Suprapubic skin (tissue), 4 donors: ENCODE results near the gene TRIM54. TPM values are rescaled to one million over a fixed set of nuclear protein-coding genes. Genes with fewer than 3 reads are reported as not detected.
"Not testable (repeated sequence)": the region's sequence is repeated elsewhere in the genome, so short reads cannot be mapped to it uniquely, and the experiment has no call there.

Source experiments
- DNase-seq, 2 donors: peaks; one replicate each; pipeline ENCODE4 v3.0.0-alpha.2; 2019; ENCODE audit warnings: low spot score in 2 of 2
- H3K27ac ChIP-seq: fragments of 200-600 bp; sonication (generic); one replicate; pipeline ENCODE4 v1.5.1; 2019
- H3K27me3 ChIP-seq: fragments of 200-600 bp; sonication (generic); one replicate; pipeline ENCODE4 v1.5.1; 2019
- H3K36me3 ChIP-seq: fragments of 200-600 bp; sonication (generic); one replicate; pipeline ENCODE4 v1.5.1; 2019
- H3K4me1 ChIP-seq: fragments of 200-600 bp; sonication (generic); one replicate; pipeline ENCODE4 v1.5.1; 2019
- H3K4me3 ChIP-seq: fragments of 200-600 bp; sonication (generic); one replicate; pipeline ENCODE4 v1.5.1; 2019; ENCODE audit warnings: mild to moderate bottlenecking
- H3K9me3 ChIP-seq: fragments of 200-600 bp; sonication (generic); one replicate; pipeline ENCODE4 v1.5.1; 2019
- CTCF ChIP-seq, 2 donors: fragments of 200-600 bp in 1 of 2; fragments of 450-650 bp in 1 of 2; sonication (generic) in 1 of 2; IDR thresholded peaks; one replicate each; pipeline ENCODE4 v1.5.1; 2016 to 2019; ENCODE audit warnings: antibody characterized with exemption in 2 of 2, mild to moderate bottlenecking in 1 of 2, moderate library complexity in 1 of 2
- EP300 ChIP-seq: sonication (generic); formaldehyde crosslinking; IDR thresholded peaks from one replicate; pipeline ENCODE4 v1.6.1; 2017; ENCODE audit warnings: antibody characterized with exemption
- POLR2A ChIP-seq, 2 donors: fragments of 450-650 bp; IDR thresholded peaks; one replicate each; pipeline ENCODE4 v1.6.1; 2017; ENCODE audit warnings: antibody characterized with exemption in 2 of 2, mild to moderate bottlenecking in 2 of 2, moderate library complexity in 2 of 2
- POLR2AphosphoS5 ChIP-seq, 3 donors: sonication (generic); formaldehyde crosslinking; IDR thresholded peaks; one replicate each; pipeline ENCODE4 v1.6.1; 2017; ENCODE audit warnings: antibody characterized with exemption in 3 of 3
- WGBS: methylation state at CpG from one replicate; pipeline ENCODE4 v1.1.5; 2018; 5-methylcytosine and 5-hydroxymethylcytosine counted together
- total RNA-seq, 4 donors: library from RNA; depleted of rRNA; stranded (reverse); fragments of >200 nt; gene quantifications; one replicate each; pipeline ENCODE4 v1.1.0, GENCODE V29; 2016

TRIM54 gene
- total RNA-seq, 4 donors from 2014 or later: not detected

- no peak for DNase-seq
- Histone ChIP-seq H3K9me3 (no peaks in the 10 kb centered on the region), H3K27me3 (peaks cover 79% of the 10 kb centered on the region), H3K4me1 (peaks cover 38% of the 10 kb centered on the region), H3K27ac (no peak overlapping the region), H3K36me3 (no peaks in the 10 kb centered on the region), H3K4me3 (peak overlapping the region; percentile 52)
- TF ChIP-seq CTCF (IDR thresholded peaks at IDR 0.05) (no peak), POLR2A (IDR thresholded peaks at IDR 0.05) (no peak), EP300 (no peak), POLR2AphosphoS5 (IDR thresholded peaks at IDR 0.05) (no peak)
- WGBS: under 1% methylated on average over 24 of the region's 38 CpGs
These were observed 17.9 kb upstream of the TRIM54 start for GRCh38 chr2:27264253-27264752.

GRCh38 chr2:27264753-27265535 is 17.3 kb upstream of the TRIM54 start:
- 25% methylated on average over 11 of the region's 56 CpGs for WGBS
- H3K4me1 ChIP-seq: peaks cover 38% of the 10 kb centered on the region
- TF ChIP-seq POLR2AphosphoS5 (IDR thresholded peaks at IDR 0.05) (no peak), CTCF (IDR thresholded peaks at IDR 0.05) (peak in 1 of 2 donors; percentile 20)
- no peaks in the 10 kb centered on the region for H3K36me3 ChIP-seq
- peaks cover 80% of the 10 kb centered on the region for H3K27me3 ChIP-seq
- DNase-seq: no peak
- no peaks in the 10 kb centered on the region for H3K9me3 ChIP-seq
- H3K27ac ChIP-seq: no peak overlapping the region
- peak overlapping the region; percentile 52 for H3K4me3 ChIP-seq

GRCh38 chr2:27265536-27265870 is 16.7 kb upstream of the TRIM54 start:
- TF ChIP-seq POLR2AphosphoS5 (IDR thresholded peaks at IDR 0.05) (no peak), CTCF (IDR thresholded peaks at IDR 0.05) (no peak), EP300 (no peak), POLR2A (IDR thresholded peaks at IDR 0.05) (no peak)
- Histone ChIP-seq H3K4me1 (peaks cover 38% of the 10 kb centered on the region), H3K36me3 (no peaks in the 10 kb centered on the region), H3K4me3 (no peak overlapping the region), H3K27ac (no peak overlapping the region), H3K9me3 (no peaks in the 10 kb centered on the region), H3K27me3 (peaks cover 78% of the 10 kb centered on the region)
- DNase-seq: no peak

GRCh38 chr2:27268296-27268695 is 13.9 kb upstream of the TRIM54 start:
- peaks cover 50% of the 10 kb centered on the region for H3K27me3 ChIP-seq
- peaks cover 20% of the 10 kb centered on the region for H3K4me1 ChIP-seq
- H3K36me3 ChIP-seq, H3K9me3 ChIP-seq, H3K4me3 ChIP-seq, H3K27ac ChIP-seq, DNase-seq: not testable (repeated sequence)
- WGBS: 93% methylated on average over 13 of the region's 13 CpGs

- no peak overlapping the region for H3K4me3 ChIP-seq
- 55% methylated on average over 3 of the region's 3 CpGs for WGBS
- H3K36me3 ChIP-seq: no peaks in the 10 kb centered on the region
- DNase-seq: no peak
- H3K9me3 ChIP-seq: no peaks in the 10 kb centered on the region
- TF ChIP-seq EP300 (no peak), POLR2AphosphoS5 (IDR thresholded peaks at IDR 0.05) (no peak), CTCF (IDR thresholded peaks at IDR 0.05) (no peak), POLR2A (IDR thresholded peaks at IDR 0.05) (no peak)
- no peak overlapping the region for H3K27ac ChIP-seq
- H3K27me3 ChIP-seq: peaks cover 34% of the 10 kb centered on the region
- peaks cover 2% of the 10 kb centered on the region for H3K4me1 ChIP-seq
These were observed 12.1 kb upstream of the TRIM54 start for GRCh38 chr2:27270131-27270530.

GRCh38 chr2:27270670-27271069 is 11.6 kb upstream of the TRIM54 start:
- H3K4me1 ChIP-seq: no peaks in the 10 kb centered on the region
- TF ChIP-seq EP300: no peak
- TF ChIP-seq POLR2A (IDR thresholded peaks at IDR 0.05): no peak
- no peak for TF ChIP-seq CTCF (IDR thresholded peaks at IDR 0.05)
- no peak for TF ChIP-seq POLR2AphosphoS5 (IDR thresholded peaks at IDR 0.05)
- 65% methylated on average over 2 of the region's 2 CpGs for WGBS

More at GRCh38 chr2:27270670-27271069, 11.6 kb upstream of the TRIM54 start:
- no peak for DNase-seq
- H3K27me3 ChIP-seq: peaks cover 34% of the 10 kb centered on the region
- H3K4me3 ChIP-seq: no peak overlapping the region
- no peaks in the 10 kb centered on the region for H3K36me3 ChIP-seq
- H3K9me3 ChIP-seq: no peaks in the 10 kb centered on the region
- no peak overlapping the region for H3K27ac ChIP-seq
